ENCODE data around the gene PCDHB7.
"Not testable (repeated sequence)": the region's sequence is repeated elsewhere in the genome, so short reads cannot be mapped to it uniquely, and the experiment has no call there.

DNA sequence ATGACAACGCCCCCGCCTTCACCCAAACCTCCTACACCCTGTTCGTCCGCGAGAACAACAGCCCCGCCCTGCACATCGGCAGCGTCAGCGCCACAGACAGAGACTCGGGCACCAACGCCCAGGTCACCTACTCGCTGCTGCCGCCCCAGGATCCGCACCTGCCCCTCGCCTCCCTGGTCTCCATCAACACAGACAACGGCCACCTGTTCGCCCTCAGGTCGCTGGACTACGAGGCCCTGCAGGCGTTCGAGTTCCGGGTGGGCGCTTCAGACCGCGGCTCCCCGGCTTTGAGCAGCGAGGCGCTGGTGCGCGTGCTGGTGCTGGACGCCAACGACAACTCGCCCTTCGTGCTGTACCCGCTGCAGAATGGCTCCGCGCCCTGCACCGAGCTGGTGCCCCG, 6.9 kb downstream of the PCDHB7 start:
- TF ChIP-seq, protein P1, sequence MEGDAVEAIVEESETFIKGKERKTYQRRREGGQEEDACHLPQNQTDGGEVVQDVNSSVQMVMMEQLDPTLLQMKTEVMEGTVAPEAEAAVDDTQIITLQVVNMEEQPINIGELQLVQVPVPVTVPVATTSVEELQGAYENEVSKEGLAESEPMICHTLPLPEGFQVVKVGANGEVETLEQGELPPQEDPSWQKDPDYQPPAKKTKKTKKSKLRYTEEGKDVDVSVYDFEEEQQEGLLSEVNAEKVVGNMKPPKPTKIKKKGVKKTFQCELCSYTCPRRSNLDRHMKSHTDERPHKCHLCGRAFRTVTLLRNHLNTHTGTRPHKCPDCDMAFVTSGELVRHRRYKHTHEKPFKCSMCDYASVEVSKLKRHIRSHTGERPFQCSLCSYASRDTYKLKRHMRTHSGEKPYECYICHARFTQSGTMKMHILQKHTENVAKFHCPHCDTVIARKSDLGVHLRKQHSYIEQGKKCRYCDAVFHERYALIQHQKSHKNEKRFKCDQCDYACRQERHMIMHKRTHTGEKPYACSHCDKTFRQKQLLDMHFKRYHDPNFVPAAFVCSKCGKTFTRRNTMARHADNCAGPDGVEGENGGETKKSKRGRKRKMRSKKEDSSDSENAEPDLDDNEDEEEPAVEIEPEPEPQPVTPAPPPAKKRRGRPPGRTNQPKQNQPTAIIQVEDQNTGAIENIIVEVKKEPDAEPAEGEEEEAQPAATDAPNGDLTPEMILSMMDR (IDR thresholded peaks at IDR 0.05): not testable (repeated sequence)
- TF ChIP-seq POLR2A (IDR thresholded peaks at IDR 0.05): not testable (repeated sequence)

Measured in sigmoid colon (tissue), 3 donors.